ENCODE results near the gene GMPR.
"Not testable (repeated sequence)": the region's sequence is repeated elsewhere in the genome, so short reads cannot be mapped to it uniquely, and the experiment has no call there.

The GMPR gene

DNA sequence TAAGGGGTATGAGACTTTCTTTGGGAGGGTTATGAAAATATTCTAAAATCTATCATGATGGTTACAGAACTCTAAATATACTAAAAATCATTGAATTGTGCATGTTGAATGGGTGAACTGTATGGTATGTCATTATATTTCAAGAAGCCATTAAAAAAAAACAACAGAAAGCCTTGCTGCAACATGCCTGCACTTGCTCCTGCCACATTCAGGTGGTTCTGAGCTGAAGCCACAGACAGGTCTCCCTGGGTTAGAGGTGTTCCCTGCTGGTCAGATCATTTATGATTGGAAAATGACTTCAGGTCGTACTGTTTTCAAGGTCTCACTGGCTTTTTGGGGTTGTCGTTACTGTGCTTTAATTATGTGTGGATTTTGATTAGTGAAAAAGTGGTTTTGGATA, 13.3 kb downstream of the GMPR start:
- DNase-seq: no peak

DNA sequence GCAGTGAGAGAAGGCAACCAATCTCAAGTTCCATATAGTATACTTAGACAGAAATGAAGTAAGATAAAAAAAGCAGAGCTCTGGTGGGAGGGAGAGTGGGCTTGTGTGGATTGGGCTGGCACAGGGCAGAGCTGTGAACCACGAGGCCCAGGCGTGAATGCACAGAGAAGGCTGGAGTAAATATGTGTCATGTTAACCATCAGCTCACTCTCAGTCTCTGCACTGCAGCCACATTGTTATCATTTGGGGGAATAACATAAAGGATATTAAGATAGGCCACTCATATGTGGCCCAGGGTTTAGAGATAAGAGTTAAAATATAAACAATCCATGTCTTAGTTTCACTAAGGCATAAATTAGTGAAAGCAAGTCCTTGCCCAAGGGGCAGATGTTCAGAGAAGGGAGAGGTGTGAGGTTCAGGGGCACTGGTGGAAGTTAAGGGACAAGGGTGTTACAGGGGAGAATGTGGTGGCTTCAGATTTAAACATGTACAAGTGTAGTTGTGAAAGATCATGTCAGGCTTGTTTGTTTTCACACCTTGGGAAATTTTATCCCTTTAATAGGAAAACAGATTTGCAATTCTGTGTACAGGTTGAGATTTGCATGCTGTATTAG, 14.4 kb downstream of the GMPR start:
- DNase-seq: no peak

DNA sequence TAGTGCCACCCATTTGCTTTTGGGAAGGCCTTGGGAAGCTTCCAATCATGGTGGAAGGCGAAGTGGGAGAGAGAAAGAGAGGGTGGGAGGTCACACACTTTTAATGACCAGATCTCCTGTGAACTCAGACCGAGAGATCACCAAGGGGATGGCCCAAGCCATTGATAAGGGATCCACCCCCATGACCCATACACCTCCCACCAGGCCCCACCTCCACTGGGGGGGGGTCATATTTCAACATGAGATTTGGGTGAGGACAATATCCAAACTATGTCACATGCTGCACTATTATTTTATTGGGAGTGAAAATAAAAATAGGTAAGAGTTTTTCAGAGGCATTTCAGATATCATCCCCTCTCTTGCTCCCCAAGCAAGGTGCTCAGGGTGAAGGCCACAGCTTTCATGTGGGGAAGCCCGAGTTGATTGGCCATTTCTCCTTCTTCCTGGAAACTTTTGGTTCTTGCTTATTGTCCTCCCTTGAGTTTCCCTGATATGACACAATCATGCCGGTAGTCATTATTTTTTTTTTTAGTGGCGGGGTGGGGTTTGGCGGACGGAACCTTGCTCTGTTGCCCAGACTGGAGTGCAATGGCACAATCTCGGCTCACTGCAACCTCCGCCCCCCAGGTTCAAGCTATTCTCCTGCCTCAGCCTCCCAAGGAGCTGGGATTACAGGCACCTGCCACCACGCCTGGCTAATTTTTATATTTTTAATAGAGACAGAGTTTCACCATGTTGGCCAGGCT, 15.2 kb downstream of the GMPR start:
- no peak for DNase-seq

DNA sequence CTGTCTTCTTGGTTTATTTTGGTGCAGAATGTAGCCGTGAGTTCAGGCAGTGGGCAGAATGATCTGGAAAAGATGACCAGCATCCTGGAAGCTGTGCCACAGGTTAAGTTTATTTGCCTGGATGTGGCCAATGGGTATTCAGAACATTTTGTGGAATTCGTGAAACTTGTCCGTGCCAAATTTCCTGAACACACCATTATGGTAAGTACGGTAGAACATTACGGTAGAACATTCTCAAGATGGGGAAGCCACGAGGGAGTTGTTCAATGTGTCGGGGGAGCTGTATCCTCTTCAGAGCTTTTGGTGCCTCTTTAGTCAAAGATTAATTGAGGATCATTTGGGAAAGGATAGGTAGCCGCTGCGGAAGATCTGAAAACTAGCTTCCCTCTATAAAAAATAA, 16.1 kb downstream of the GMPR start:
- DNase-seq: no peak

DNA sequence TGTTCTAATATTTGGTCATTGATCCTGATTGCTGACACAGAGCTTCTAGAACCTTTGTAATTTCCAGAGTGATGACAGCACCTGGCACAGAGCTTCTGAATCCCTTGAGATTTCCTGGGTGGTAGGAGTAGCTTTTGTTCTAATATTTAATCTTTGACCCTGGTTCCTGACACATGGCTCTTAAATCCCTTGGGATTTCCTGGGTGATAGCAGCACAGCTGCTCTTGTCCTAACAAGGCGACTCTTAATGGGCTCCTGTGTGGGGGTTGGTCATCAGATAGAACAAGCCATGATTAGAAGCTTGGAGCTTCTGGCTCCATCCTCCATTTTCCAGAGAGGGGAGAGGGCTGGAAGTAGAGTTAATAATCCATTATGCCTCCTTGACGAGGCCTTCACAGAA, 18.4 kb downstream of the GMPR start:
- DNase-seq: no peak

DNA sequence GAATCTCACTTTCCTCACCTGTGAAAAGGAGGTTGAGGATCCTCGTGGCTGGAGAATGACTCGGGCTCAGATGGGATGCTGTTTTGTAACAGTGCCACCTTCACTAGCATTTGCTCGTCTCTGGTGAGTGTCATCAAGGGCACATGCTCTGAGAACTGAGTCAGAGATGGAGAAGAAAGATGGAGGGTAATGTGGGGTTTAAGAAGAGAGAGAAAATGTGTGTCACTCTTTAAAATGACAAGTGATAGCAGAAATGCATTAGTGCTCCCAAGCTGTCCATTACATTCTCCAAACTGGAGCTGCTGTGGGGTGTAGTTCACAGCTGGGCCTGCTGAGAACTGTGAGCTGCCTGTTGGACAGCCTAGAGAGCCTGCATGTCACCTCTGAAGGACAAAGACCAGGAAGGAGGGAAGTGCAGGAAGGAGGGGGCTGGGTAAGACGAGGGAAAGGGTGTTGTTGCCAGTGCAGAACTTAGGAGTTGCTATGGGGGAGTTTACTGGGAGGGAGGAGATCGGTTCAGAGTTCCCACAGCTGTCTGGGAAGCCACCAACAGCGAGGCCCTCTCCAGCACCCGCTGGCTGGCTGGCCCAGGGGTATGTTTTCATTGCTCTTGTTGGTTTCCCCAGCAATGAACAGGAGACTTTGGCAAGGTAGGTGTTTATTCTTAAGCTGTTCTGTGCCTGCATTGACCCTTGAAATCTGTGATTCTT, 19.8 kb downstream of the GMPR start:
- DNase-seq: no peak

DNA sequence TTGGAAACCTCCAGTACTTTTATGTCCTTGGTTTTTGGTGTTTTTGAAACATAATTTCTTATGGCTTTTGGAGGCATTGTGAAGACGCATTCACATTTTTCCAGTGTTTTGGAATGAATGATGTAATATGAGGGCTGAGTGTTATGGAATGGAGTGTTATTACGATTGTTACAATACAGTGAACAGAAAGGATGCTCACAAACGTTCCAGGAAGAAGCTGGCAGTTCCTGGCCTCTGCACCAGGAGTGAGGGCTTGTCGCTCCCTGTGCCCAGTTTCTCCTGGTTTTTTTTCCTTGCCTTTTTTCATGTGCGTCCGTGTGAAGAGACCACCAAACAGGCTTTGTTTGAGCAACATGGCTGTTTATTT, 20.3 kb downstream of the GMPR start:
- no peak for DNase-seq

DNA sequence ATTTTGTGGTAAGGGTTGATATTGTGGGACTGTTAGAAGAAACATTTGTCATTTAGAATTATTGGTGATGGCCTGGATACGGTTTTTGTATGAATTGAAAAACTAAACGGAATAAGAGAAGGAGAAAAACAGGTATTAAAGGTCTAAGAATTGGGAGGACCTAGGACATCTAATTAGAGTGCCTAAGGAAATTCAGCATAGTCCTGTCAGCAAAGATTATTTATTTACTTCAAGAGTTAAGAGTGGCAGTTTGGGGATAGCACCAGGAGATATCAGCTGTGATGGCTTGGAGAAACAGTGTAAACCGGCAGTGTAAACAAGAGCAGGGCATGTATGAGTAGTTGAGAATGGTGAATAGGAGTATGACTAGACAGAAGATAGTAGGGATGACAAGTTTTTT, 21.2 kb downstream of the GMPR start:
- not testable (repeated sequence) for DNase-seq

DNA sequence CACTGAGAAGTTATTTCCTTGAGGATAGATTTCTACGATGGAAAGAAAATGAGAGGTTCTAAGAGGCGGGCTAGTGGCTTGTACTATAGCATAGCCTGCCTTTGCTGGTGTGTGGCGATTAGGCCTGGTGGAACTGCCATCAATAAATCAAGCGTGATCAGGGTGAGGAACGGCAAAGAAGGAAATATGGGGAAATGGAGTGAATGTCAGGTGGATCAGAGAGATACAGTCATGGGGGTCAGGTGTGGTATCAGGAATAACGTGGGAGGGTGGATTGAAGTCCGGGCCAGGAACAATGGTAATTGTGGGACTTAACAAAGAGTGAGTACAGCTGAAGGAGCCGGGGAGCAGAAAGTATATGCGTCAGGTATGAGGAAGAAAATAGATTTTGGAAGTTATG, 22.2 kb downstream of the GMPR start:
- not testable (repeated sequence) for DNase-seq

DNA sequence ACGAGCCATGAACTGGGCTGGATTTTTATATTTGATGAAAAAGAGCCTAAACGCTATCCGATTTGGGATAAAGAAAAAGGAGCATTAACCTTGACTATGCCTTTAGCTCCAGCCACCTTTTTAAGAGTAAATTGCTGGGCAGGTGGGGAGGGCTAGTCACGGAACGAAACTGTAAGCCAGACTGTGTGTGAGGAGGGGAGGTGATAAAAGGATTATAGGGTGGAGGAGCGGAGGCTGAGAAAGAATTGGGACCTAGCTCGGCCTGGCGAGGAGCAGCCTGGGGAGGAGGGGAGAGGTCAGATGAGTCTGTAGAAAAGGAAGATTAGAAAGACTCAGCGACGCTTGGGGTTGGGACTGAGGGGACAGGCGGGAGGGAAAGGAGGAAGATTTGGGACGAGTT, 24.4 kb downstream of the GMPR start:
- not testable (repeated sequence) for DNase-seq

DNA sequence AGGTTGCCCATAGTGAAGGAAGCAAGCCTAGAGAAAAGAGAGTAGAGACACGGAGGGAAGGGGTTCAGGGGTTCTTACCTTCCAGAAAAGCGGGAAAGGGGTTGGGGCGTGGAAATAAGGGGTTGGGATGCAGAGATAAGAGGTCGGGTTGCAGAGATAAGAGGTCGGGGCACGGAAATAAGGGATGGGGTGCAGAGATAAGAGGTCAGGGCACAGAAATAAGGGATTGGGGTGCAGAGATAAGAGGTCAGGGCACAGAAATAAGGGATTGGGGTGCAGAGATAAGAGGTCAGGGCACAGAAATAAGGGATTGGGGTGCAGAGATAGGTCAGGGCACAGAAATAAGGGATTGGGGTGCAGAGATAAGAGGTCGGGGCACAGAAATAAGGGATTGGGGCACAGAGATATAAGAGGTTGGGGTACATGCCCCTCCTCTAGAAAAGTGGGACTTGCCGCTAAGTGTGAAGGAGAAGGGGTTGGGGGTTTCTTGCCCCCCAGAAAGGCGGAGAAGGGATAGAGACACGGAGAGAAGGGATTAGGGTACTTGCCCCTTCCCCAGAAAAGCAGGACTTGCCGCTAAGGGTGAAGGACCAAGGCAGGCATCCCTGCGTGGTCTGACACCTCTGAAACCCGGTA, 25.2 kb downstream of the GMPR start:
- not testable (repeated sequence) for DNase-seq

DNA sequence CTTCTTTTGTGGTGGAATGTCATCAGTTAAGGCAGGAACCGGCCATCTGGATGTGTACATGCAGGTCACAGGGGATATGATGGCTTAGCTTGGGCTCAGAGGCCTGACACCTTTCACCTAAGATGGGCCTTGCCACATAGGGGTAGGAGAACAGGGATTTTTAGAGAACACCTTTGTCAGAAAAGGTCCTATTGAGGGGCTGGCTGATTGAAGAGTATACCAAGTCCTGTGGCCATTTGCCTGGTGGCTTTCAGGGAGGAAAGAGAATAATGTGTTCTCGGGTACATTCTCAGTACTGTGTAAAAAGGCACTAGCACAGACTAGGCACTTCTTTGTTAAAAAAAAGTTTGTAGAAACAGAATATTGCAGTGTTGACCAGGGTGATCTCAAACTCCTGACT, 26.4 kb downstream of the GMPR start:
- DNase-seq: no peak

DNA sequence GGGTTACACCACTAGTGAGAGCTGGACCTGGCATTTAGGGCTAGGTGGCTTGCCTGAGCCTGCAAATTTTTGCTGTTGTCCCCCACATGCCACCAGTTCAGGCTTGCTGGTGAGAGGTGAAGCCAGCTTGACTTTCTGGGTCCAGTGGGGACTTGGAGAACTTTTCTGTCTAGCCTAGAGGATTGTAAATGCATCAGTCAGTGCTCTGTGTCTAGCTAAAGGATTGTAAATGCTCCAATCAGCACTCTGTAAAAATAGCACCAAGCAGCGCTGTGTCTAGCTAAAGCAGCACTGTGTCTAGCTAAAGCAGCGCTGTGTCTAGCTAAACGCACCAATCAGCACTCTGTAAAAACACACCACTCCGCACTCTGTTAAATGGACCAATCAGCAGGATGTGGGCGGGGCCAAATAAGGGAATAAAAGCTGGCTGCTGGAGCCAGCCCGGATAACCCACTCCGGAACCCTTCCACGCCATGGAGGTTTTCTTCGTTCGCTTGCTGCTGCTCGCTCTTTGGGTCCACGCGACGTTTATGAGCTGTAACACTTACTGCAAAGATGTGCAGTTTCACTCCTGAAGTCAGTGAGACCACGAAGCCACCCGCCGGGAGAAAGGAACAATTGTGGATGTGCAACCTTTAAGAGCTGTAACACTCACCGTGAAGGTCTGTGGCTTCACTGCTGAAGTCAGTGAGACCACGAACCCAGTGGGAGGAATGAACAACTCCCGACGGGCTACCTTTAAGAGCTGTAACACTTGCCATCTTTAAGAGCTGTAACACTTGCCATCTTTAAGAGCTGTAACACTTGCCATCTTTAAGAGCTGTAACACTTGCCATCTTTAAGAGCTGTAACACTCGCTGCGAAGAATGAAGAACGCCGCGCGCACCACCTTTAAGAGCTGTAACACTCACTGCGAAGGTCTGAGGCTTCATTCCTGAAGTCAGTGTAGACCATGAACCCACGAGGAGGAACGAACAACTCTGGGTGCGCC, 27.3 kb downstream of the GMPR start:
- no peak for DNase-seq

DNA sequence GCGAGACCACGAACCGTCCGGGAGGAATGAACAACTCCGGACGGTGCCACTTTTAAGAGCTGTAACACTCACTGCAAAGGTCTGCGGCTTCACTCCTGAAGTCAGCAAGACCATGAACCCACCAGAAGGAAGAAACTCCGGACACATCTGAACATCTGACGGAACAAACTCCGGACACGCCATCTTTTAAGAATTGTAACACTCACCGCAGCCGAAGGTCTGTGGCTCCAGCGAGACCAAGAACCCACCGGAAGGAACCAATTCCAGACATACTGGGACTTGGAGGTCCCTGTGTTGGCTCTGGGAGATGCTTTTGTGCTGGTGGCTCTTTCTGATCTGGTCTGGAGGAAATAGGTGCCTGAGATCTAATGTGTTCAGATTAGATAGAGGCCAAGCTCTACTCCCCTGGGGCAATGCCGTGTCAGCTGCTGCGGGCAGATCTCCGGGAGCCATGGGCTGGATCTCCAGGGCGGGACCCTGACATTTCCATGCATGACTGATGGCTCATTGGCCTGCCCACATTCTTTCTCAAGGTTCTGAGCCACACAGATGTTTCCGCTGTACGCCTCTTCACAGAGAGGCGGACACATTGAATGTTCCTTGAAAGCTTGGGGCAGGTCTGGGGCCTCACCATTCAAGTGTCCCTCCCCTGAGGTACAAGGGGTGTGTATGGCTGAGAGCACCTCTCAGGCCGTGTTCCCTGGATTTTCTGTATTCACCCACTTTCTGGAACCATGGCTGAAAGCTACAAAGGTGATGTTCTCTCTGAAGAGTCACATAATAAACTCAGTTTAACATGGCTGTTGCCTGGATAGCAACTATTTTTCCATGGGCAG, 29.3 kb downstream of the GMPR start:
- no peak for DNase-seq

DNA sequence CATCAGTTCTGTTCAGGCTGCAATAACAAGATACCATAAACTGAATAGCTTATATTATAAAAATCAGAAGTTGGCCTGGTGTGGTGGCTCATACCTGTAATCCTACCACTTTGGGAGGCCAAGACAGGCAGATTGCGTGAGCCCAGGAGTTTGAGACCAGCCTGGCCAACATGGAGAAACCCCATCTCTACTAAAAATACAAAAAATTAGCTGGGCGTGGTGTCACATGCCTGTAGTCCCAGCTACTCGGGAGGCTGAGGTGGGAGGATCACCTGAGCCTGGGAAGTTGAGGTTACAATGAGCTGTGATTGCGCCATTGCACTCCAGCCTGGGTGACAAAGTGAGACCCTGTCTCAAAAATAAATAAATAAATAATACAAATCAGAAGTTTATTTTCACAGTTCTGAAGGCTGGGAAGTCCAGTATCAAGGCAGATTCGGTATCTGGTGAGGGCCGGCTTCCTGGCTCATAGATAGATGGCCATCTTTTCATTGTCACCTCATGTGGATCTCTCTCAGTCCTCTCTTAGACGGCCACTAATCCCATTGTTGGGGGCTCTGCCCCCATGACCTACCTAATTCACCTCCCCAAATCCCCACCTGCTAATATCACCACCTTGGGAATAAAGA, 31.2 kb downstream of the GMPR start:
- not testable (repeated sequence) for DNase-seq

DNA sequence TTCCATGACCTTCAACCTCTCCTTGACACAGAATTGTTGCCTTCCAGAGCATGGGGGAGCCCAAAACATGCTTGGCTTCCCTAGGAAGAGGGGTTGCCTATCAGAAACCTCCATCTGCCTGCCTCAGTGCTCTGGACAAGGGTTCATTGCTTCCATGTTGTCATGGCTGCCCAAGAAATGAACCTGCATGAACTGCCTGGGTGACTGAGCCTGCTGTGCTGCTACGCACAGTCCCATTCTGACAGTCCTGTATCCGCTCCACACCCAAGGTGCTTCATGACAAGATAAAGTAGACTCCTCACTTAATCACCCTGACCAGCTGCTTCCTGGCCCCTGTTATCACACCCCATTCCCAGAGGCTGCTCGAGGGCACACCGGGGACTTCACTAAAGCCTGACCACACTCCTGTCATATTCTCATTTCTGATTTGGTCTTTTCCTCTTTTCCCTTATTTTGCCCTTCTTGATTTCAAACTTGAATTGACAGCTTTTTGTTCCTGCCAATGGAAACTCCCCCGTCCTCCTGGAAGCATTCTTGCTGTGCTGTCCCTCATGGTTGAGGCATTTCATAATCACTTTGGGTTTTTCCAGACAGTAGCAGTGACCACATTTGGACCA, 31.9 kb downstream of the GMPR start:
- no peak for DNase-seq

DNA sequence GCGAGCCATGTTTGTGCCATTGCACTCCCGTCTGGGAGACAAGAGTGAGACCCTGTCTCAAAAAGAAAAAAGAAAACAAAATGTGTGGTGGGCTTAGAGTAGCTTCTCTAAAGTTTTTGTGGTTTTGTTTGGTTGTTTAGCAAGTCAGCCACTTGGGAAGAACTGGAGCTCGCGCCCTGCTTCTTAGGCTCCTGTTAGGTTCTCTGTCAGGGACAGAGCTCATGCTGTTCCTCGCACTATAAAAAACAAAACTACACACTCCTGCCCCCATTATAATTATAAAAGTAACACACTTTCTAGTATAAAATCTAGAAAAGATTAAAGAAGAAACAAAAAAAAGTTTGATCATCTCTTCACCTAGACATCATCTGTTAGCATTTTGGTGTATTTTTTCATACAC, 33.0 kb downstream of the GMPR start:
- DNase-seq: no peak

DNA sequence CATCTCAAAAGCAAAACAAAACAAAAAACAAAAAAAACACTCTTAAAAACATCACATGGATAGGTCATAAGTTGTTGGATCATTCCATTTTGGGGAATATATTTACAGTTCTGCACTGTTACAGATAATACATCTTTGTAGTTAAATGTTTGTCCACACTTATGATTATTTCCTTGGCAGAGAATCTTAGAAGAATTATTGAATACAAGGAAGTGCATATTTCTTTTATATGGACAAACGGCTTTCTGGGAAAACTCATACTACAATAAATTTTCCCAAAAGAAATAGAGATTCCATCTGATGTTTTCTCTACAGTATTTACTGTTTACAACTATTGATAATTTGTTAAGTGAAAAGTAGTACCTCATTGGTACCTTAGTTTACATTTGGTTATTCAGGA, 33.8 kb downstream of the GMPR start:
- no peak for DNase-seq

DNA sequence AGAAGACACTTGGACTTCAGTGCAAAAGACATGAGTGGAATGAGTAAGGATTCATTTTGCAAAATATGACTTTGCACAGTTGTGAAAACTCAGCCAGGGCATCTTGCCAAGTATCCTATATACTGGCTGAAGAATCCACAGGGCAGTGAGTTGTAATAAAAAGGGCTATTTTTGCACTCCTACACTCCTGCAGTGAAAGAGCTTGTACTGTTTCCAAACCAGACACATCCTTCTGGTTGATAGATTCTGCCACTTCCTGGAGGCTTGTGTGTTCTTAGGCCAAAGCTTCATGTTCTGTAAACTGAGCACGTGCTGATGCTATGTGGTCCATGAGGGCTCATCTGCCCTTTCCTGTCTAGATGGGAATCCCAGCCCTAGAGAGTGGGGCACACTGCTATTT, 34.9 kb downstream of the GMPR start:
- DNase-seq: peak; percentile 68

DNA sequence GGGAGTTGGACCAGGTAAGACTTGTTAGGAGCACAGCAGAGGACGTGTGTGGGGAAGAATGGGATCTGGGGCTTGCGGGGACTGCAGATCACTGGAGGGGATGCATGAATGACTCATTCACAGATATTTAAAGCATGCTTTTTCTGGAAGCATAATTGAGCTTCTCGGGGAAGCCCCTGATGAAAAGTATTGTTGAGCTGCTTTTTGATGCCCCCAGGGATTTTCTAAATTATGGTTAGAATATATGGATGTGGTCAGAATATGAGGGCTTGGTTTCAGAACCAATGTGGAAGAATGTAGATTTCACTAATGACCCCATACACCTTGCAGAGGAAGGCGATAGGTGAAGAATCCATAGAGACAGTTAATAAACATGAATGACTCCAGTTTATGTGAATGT, 36.1 kb downstream of the GMPR start:
- no peak for DNase-seq

Measured in NCI-H446 treated with DMSO at 0.1 percent for 48 hours (cell line).